ENCODE results near the gene CABCOCO1.
"Not testable (repeated sequence)": the region's sequence is repeated elsewhere in the genome, so short reads cannot be mapped to it uniquely, and the experiment has no call there.

The CABCOCO1 gene

GRCh38 chr10:61698968-61699655 is 36.4 kb downstream of the CABCOCO1 start:
- no peak for TF ChIP-seq CTCF (IDR thresholded peaks at IDR 0.05; ENCODE audit: extremely low read depth, insufficient read depth, missing control alignments)
- no peak for DNase-seq (ENCODE audit: low spot score)
- in situ Hi-C loops (cut with MboI; ENCODE audit: low pct_unique_long_range_greater_than_20kb, low sequenced_read_pairs, unreplicated experiment), result no loop called here

- in situ Hi-C loops (cut with MboI; ENCODE audit: low pct_unique_long_range_greater_than_20kb, low sequenced_read_pairs, unreplicated experiment), result no loop called here
- TF ChIP-seq CTCF (IDR thresholded peaks at IDR 0.05; ENCODE audit: extremely low read depth, insufficient read depth, missing control alignments), result no peak
- DNase-seq (ENCODE audit: low spot score), result no peak
These were observed 38.5 kb downstream of the CABCOCO1 start for GRCh38 chr10:61701055-61701705.

GRCh38 chr10:61701706-61702105 is 39.0 kb downstream of the CABCOCO1 start:
- in situ Hi-C loops (cut with MboI; ENCODE audit: low pct_unique_long_range_greater_than_20kb, low sequenced_read_pairs, unreplicated experiment), result no loop called here
- no peak for DNase-seq (ENCODE audit: low spot score)
- no peak for TF ChIP-seq CTCF (IDR thresholded peaks at IDR 0.05; ENCODE audit: extremely low read depth, insufficient read depth, missing control alignments)

GRCh38 chr10:61702584-61702983 is 39.9 kb downstream of the CABCOCO1 start:
- no peak for DNase-seq (ENCODE audit: low spot score)
- in situ Hi-C loops (cut with MboI; ENCODE audit: low pct_unique_long_range_greater_than_20kb, low sequenced_read_pairs, unreplicated experiment), result no loop called here
- TF ChIP-seq CTCF (IDR thresholded peaks at IDR 0.05; ENCODE audit: extremely low read depth, insufficient read depth, missing control alignments), result no peak

- in situ Hi-C loops (cut with MboI; ENCODE audit: low pct_unique_long_range_greater_than_20kb, low sequenced_read_pairs, unreplicated experiment), result no loop called here
- DNase-seq (ENCODE audit: low spot score), result no peak
- TF ChIP-seq CTCF (IDR thresholded peaks at IDR 0.05; ENCODE audit: extremely low read depth, insufficient read depth, missing control alignments), result no peak
These were observed 42.4 kb downstream of the CABCOCO1 start for GRCh38 chr10:61705022-61705613.

- in situ Hi-C loops (cut with MboI; ENCODE audit: low pct_unique_long_range_greater_than_20kb, low sequenced_read_pairs, unreplicated experiment), result no loop called here
- no peak for DNase-seq (ENCODE audit: low spot score)
- TF ChIP-seq CTCF (IDR thresholded peaks at IDR 0.05; ENCODE audit: extremely low read depth, insufficient read depth, missing control alignments), result no peak
These were observed 46.1 kb downstream of the CABCOCO1 start for GRCh38 chr10:61708846-61709245.

GRCh38 chr10:61712105-61712504 is 49.4 kb downstream of the CABCOCO1 start:
- in situ Hi-C loops (cut with MboI; ENCODE audit: low pct_unique_long_range_greater_than_20kb, low sequenced_read_pairs, unreplicated experiment), result not testable (repeated sequence)

GRCh38 chr10:61719475-61719874 is 56.7 kb downstream of the CABCOCO1 start:
- in situ Hi-C loops (cut with MboI; ENCODE audit: low pct_unique_long_range_greater_than_20kb, low sequenced_read_pairs, unreplicated experiment); DNase-seq (ENCODE audit: low spot score): not testable (repeated sequence)

More at GRCh38 chr10:61712105-61712504, 49.4 kb downstream of the CABCOCO1 start:
- not testable (repeated sequence) for DNase-seq (ENCODE audit: low spot score)

Data from GM13977 (cell line).